Gastroesophageal sphincter (tissue), 4 donors: ENCODE measurements around the gene XBP1. TPM values are rescaled to one million over a fixed set of nuclear protein-coding genes. Genes with fewer than 3 reads are reported as not detected.

Source experiments
- ATAC-seq: fragments of 150-250 bp; one replicate; pipeline ENCODE4 v1.9.1; 2016; ENCODE audit warnings: mild to moderate bottlenecking, moderate library complexity
- H3K27ac ChIP-seq, 4 donors: fragments of 200-600 bp; sonication (generic) in 3 of 4; 1 replicate in 3 of 4; 2 replicates in 1 of 4; pipeline ENCODE4 v1.5.1; 2016 to 2019
- H3K27me3 ChIP-seq: fragments of 200-600 bp; sonication (generic); one replicate; pipeline ENCODE4 v1.5.1; 2019
- H3K36me3 ChIP-seq, 2 donors: fragments of 200-600 bp; sonication (generic); one replicate each; pipeline ENCODE4 v1.5.1; 2019; ENCODE audit warnings: control low read depth in 1 of 2
- H3K4me1 ChIP-seq, 3 donors: fragments of 200-600 bp; sonication (generic); 1 replicate in 2 of 3; 2 replicates in 1 of 3; pipeline ENCODE4 v1.5.1; 2016 to 2019; ENCODE audit warnings: control low read depth in 2 of 3
- H3K4me3 ChIP-seq, 2 donors: fragments of 200-600 bp; sonication (generic); one replicate each; pipeline ENCODE4 v1.5.1; 2019; ENCODE audit warnings: mild to moderate bottlenecking in 1 of 2, moderate library complexity in 1 of 2
- H3K9me3 ChIP-seq, 3 donors: fragments of 200-600 bp; sonication (generic); one replicate each; pipeline ENCODE4 v1.5.1; 2017 to 2019; ENCODE audit warnings: control low read depth in 2 of 3
- EP300 ChIP-seq: sonication (generic); formaldehyde crosslinking; IDR thresholded peaks from one replicate; pipeline ENCODE4 v1.6.1; 2017; ENCODE audit warnings: antibody characterized with exemption, mild to moderate bottlenecking
- POLR2A ChIP-seq, 2 donors: fragments of 450-650 bp; IDR thresholded peaks; one replicate each; pipeline ENCODE4 v1.6.1; 2017; ENCODE audit warnings: antibody characterized with exemption in 2 of 2, mild to moderate bottlenecking in 2 of 2, moderate library complexity in 1 of 2
- POLR2AphosphoS5 ChIP-seq: sonication (generic); formaldehyde crosslinking; IDR thresholded peaks from one replicate; pipeline ENCODE4 v1.6.1; 2017; ENCODE audit warnings: antibody characterized with exemption
- WGBS, 2 donors: methylation state at CpG; one replicate each; pipeline ENCODE4 v1.1.5; 2018; ENCODE audit warnings: low coverage in 1 of 2; 5-methylcytosine and 5-hydroxymethylcytosine counted together
- total RNA-seq, 4 donors: library from RNA; depleted of rRNA; stranded (reverse); fragments of >200 nt; gene quantifications; one replicate each; pipeline ENCODE4 v1.1.0, GENCODE V29; 2016
- TF ChIP-seq, protein P1 (sequence below), 4 experiments: fragments of 200-600 bp in 2 of 4; fragments of 450-650 bp in 2 of 4; sonication (generic) in 1 of 4; IDR thresholded peaks; one replicate each; pipeline ENCODE4 v1.5.1; 2017 to 2019; ENCODE audit warnings: antibody characterized with exemption in 4 of 4, mild to moderate bottlenecking in 2 of 4, moderate library complexity in 2 of 4

Gene XBP1
- total RNA-seq, 4 donors from 2014 or later = 55.9 to 129 (median 92.3) TPM

DNA sequence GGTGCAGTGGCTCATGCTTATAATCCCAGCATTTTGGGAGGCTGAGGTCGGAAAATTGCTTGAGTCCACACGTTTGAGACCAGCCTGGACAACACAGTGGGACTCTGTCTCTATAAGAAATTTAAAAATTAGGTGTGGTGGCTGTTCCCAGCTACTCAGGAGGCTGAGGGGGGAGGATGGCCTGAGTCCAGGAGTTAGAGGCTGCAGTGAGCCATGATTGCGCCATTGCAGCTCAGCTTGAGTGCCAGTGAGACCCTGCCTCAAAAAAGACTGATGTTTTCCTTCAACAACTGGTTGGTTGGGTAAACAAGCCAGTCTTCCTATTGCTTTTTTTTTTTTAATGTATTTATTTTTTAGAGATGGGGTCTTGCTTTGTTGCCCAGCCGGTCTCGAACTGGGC lies 9.2 kb downstream of the XBP1 start:
- no peak overlapping the region for H3K4me3 ChIP-seq
- TF ChIP-seq, protein P1, sequence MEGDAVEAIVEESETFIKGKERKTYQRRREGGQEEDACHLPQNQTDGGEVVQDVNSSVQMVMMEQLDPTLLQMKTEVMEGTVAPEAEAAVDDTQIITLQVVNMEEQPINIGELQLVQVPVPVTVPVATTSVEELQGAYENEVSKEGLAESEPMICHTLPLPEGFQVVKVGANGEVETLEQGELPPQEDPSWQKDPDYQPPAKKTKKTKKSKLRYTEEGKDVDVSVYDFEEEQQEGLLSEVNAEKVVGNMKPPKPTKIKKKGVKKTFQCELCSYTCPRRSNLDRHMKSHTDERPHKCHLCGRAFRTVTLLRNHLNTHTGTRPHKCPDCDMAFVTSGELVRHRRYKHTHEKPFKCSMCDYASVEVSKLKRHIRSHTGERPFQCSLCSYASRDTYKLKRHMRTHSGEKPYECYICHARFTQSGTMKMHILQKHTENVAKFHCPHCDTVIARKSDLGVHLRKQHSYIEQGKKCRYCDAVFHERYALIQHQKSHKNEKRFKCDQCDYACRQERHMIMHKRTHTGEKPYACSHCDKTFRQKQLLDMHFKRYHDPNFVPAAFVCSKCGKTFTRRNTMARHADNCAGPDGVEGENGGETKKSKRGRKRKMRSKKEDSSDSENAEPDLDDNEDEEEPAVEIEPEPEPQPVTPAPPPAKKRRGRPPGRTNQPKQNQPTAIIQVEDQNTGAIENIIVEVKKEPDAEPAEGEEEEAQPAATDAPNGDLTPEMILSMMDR (IDR thresholded peaks at IDR 0.05) = no peak
- TF ChIP-seq POLR2AphosphoS5 = no peak
- TF ChIP-seq EP300 = no peak
- TF ChIP-seq POLR2A (IDR thresholded peaks at IDR 0.05) = no peak
- H3K27me3 ChIP-seq = no peaks in the 10 kb centered on the region
- no peak overlapping the region for H3K27ac ChIP-seq
- ATAC-seq = no peak
- peaks cover 2 to 80% of the 10 kb centered on the region in 2 donors for H3K36me3 ChIP-seq
- H3K4me1 ChIP-seq = peaks cover 0 to 26% (median 4%) of the 10 kb centered on the region in 3 donors
- 87 to 100% methylated on average over 1 to 5 of the region's 5 CpGs for WGBS, 2 donors
- no peaks in the 10 kb centered on the region for H3K9me3 ChIP-seq

DNA sequence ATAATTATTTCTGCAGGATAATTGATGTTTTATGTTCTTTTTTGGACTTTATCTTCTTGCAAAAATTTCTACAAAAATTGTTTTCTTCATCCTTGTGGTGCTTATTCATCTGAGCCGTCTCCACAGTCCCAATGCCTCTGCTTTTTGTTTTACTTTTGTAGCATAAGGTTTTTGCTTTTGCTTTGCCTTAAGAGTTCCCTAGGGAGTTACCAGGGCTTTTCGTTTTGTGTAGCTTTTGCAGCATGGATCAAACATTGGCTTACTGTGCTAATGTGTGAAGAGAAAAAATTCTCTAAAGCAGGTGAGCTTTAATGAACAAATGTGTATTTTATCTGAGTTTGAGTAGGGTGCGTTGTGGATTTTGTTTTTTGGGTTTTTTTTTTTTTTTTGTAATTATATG lies 11.8 kb downstream of the XBP1 start:
- Histone ChIP-seq H3K27me3 (no peaks in the 10 kb centered on the region), H3K27ac (no peak overlapping the region), H3K36me3 (peaks cover 10 to 80% of the 10 kb centered on the region in 2 donors), H3K9me3 (no peaks in the 10 kb centered on the region), H3K4me3 (no peak overlapping the region), H3K4me1 (peaks cover 0 to 23% (median 0%) of the 10 kb centered on the region in 3 donors)
- ATAC-seq = no peak
- TF ChIP-seq POLR2AphosphoS5 = no peak
- TF ChIP-seq, protein P1 (IDR thresholded peaks at IDR 0.05) = no peak
- no peak for TF ChIP-seq EP300
- no peak for TF ChIP-seq POLR2A (IDR thresholded peaks at IDR 0.05)
- WGBS, 2 donors = 47 to 65% methylated on average over 3 of the region's 3 CpGs

DNA sequence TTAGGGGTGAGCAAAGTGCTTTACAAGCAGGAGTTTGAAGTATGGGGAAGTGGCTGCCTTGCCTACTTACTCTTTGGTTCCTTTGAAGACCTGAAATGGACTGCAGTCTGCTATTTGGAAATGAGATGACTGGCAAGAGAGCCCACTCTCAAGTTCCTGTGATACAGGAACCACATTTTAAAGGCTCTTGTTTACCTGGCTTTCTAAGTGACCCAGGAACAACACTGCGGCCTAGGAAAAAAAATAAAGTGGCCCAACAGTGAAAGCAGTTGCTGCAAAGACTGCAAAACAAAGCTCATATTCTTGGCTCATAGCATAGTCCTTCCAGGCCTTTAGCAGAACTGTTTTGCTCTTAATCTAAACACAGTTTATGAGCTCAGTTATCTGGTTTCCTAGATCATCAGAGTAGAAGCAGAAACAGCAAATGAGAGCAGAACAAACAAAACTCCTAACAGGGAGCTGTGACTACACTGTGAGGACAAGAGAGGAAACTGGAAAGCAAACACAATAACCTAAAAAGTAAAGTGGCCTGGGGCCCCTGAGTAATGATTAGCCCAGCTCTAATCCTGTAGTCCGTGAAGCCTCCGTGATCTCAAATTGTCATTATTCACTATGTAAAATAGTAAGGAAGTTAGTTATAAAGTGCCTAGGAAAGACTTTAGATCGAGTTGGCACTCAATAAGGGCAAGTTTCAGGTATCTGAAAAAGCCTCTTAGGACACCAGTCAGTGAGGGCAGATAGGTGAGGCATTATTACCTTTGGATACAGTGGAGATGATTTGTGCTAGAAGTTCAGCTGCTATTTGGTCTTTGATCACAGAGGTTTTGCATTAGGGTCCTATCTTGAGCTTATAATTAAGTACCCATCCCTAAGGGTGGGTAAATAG lies 16.3 kb downstream of the XBP1 start:
- ATAC-seq = no peak
- Histone ChIP-seq H3K4me3 (no peak overlapping the region), H3K27ac (no peak overlapping the region), H3K4me1 (peaks cover 0 to 45% (median 0%) of the 10 kb centered on the region in 3 donors), H3K9me3 (no peaks in the 10 kb centered on the region), H3K27me3 (no peaks in the 10 kb centered on the region), H3K36me3 (peaks cover 11 to 84% of the 10 kb centered on the region in 2 donors)
- no peak for TF ChIP-seq POLR2AphosphoS5
- TF ChIP-seq, protein P1 (IDR thresholded peaks at IDR 0.05) = no peak
- no peak for TF ChIP-seq POLR2A (IDR thresholded peaks at IDR 0.05)
- TF ChIP-seq EP300 = no peak
- 72 to 85% methylated on average over 4 of the region's 4 CpGs for WGBS, 2 donors

DNA sequence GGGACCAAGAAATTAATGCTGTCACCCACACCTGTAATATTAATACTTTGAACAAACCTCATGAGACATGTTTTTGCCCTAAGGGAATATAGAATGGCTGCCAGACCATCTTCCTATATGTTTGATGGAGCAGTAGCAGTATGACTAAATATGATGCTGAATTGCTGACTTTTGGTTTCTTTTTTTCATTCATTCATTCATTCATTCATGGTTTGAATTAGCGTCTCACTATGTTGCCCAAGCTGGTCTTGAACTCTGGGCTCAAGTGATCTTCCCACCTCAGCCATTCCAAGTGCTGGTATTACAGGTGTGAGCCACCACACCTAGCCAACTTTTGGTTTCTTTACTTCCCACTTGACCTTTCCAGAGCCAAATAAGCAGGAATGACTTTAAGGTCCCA lies 20.1 kb downstream of the XBP1 start:
- Histone ChIP-seq H3K9me3 (no peaks in the 10 kb centered on the region), H3K27me3 (no peaks in the 10 kb centered on the region), H3K36me3 (peaks cover 8 to 77% of the 10 kb centered on the region in 2 donors), H3K4me3 (no peak overlapping the region), H3K27ac (no peak overlapping the region), H3K4me1 (peaks cover 0 to 57% (median under 1%) of the 10 kb centered on the region in 3 donors)
- no peak for ATAC-seq
- TF ChIP-seq EP300 = no peak
- TF ChIP-seq, protein P1 (IDR thresholded peaks at IDR 0.05) = no peak
- TF ChIP-seq POLR2AphosphoS5 = no peak
- TF ChIP-seq POLR2A (IDR thresholded peaks at IDR 0.05) = no peak
- 83 to 100% methylated on average over 1 of the region's 1 CpG for WGBS, 2 donors

DNA sequence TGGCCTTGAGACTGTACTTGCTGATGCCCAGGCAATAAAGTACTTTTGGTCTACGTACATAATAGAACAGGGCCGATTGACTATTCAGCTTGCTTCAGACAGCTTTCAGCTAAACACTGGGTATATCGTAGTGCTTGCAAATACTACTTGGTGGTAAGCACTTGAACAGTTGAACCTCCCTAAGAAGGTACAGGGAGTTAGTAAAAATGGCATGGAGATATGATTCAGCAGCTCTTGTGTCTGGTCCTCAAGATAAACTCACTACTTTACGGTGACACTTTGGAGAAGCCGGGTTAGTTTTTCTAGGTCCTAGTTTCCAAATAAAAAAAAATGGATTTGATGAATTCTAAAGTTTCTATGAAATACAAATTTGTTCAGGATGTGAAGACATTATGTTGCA lies 20.5 kb downstream of the XBP1 start:
- Histone ChIP-seq H3K27ac (no peak overlapping the region), H3K36me3 (peaks cover 8 to 77% of the 10 kb centered on the region in 2 donors), H3K4me1 (peaks cover 0 to 62% (median 5%) of the 10 kb centered on the region in 3 donors), H3K9me3 (no peaks in the 10 kb centered on the region), H3K4me3 (no peak overlapping the region), H3K27me3 (no peaks in the 10 kb centered on the region)
- no peak for ATAC-seq
- no peak for TF ChIP-seq POLR2A (IDR thresholded peaks at IDR 0.05)
- no peak for TF ChIP-seq POLR2AphosphoS5
- TF ChIP-seq, protein P1 (IDR thresholded peaks at IDR 0.05) = no peak
- TF ChIP-seq EP300 = no peak
- 61 to 80% methylated on average over 4 to 5 of the region's 5 CpGs for WGBS, 2 donors
